ENCODE measurements around the gene BMPR1B.
"Not testable (repeated sequence)": the region's sequence is repeated elsewhere in the genome, so short reads cannot be mapped to it uniquely, and the experiment has no call there.

BMPR1B gene

GRCh38 chr4:95162867-95163266 is 405.1 kb downstream of the BMPR1B start:
- Histone ChIP-seq H3K27ac (ENCODE audit: low read depth, low read length) (no peak overlapping the region), H3K27me3 (ENCODE audit: insufficient read depth, low read length) (no peaks in the 10 kb centered on the region), H3K4me3 (ENCODE audit: low read length) (no peak overlapping the region), H3K4me1 (ENCODE audit: insufficient read depth, low read length) (peaks cover 14% of the 10 kb centered on the region), H3K9ac (ENCODE audit: low read depth, low read length) (no peak overlapping the region), H3K36me3 (ENCODE audit: insufficient read depth, low read length) (no peaks in the 10 kb centered on the region), H3K9me3 (ENCODE audit: insufficient read depth, low read depth, low read length) (no peaks in the 10 kb centered on the region)
- WGBS, result 98% methylated on average over 6 of the region's 6 CpGs

DNA sequence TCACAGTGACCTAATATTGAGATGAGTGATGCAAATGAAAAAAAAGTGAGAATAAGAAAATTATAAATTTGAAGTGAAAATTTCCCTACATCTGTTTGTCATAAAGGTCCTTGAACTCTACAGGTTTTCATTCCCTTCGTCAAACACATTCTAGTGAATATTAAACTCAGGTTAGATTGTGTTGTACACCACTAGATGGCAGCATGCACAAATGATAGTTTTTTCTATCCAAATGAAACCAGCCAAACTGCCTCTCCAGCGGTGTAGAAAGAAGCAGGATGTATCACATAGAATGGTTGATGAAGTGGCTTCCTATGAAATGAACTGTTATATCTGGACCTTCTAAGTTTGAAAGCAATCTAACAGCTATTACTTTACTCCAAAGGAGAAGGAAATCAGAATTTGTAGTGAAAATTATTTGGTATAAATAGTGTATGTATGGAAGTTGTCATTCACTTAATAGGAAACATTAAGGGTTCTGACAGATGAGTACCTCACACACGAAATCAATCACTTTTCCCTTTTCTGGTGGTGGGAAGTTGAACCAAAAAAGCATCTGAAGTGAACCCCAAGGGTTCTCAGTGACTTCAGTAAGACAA is 408.3 kb downstream of the BMPR1B start:
- no peak overlapping the region for H3K9ac ChIP-seq (ENCODE audit: low read depth, low read length)
- 17% methylated on average over 1 of the region's 3 CpGs for WGBS
- H3K27me3 ChIP-seq (ENCODE audit: insufficient read depth, low read length), result no peaks in the 10 kb centered on the region
- no peak overlapping the region for H3K27ac ChIP-seq (ENCODE audit: low read depth, low read length)
- H3K4me3 ChIP-seq (ENCODE audit: low read length), result no peak overlapping the region
- H3K9me3 ChIP-seq (ENCODE audit: insufficient read depth, low read depth, low read length), result no peaks in the 10 kb centered on the region
- H3K36me3 ChIP-seq (ENCODE audit: insufficient read depth, low read length), result no peaks in the 10 kb centered on the region
- H3K4me1 ChIP-seq (ENCODE audit: insufficient read depth, low read length), result no peaks in the 10 kb centered on the region; the same call in 1 of the 2 replicates

DNA sequence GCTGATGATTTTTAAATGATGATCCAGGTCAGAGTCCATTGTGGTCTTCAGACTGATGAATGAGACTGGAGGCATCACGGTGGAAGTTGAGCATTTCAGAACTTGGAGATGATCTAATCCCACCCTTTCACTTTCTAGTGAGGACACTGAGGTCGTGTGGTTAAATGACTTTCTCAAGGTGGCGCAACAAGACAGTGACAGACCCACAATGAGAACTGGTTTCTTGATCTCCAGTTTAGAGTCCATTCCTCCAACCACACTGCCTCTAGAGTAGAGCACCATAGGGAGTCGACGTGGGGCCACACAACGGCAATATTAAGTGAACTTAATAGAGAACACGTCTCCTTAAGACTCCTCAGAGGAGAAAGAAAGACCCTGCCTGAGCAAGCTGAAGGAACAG is 410.1 kb downstream of the BMPR1B start:
- no peak overlapping the region for H3K27ac ChIP-seq (ENCODE audit: low read depth, low read length)
- H3K9me3 ChIP-seq (ENCODE audit: insufficient read depth, low read depth, low read length), result no peaks in the 10 kb centered on the region
- H3K4me3 ChIP-seq (ENCODE audit: low read length), result no peak overlapping the region
- H3K36me3 ChIP-seq (ENCODE audit: insufficient read depth, low read length), result no peaks in the 10 kb centered on the region
- 87% methylated on average over 7 of the region's 7 CpGs for WGBS
- no peaks in the 10 kb centered on the region for H3K27me3 ChIP-seq (ENCODE audit: insufficient read depth, low read length)
- no peak overlapping the region for H3K9ac ChIP-seq (ENCODE audit: low read depth, low read length)
- H3K4me1 ChIP-seq (ENCODE audit: insufficient read depth, low read length), result no peaks in the 10 kb centered on the region

- no peaks in the 10 kb centered on the region for H3K9me3 ChIP-seq (ENCODE audit: insufficient read depth, low read depth, low read length)
- H3K36me3 ChIP-seq (ENCODE audit: insufficient read depth, low read length), result no peaks in the 10 kb centered on the region
- no peak overlapping the region for H3K27ac ChIP-seq (ENCODE audit: low read depth, low read length)
- 95% methylated on average over 7 of the region's 7 CpGs for WGBS
- H3K4me1 ChIP-seq (ENCODE audit: insufficient read depth, low read length), result no peaks in the 10 kb centered on the region
- H3K27me3 ChIP-seq (ENCODE audit: insufficient read depth, low read length), result no peaks in the 10 kb centered on the region
- no peak overlapping the region for H3K4me3 ChIP-seq (ENCODE audit: low read length)
- H3K9ac ChIP-seq (ENCODE audit: low read depth, low read length), result no peak overlapping the region
Measured at GRCh38 chr4:95170176-95170575, 412.4 kb downstream of the BMPR1B start.

GRCh38 chr4:95171377-95171776 is 413.6 kb downstream of the BMPR1B start:
- not testable (repeated sequence) for H3K27me3 ChIP-seq (ENCODE audit: insufficient read depth, low read length); H3K27ac ChIP-seq (ENCODE audit: low read depth, low read length); H3K9ac ChIP-seq (ENCODE audit: low read depth, low read length); H3K36me3 ChIP-seq (ENCODE audit: insufficient read depth, low read length); H3K9me3 ChIP-seq (ENCODE audit: insufficient read depth, low read depth, low read length); H3K4me1 ChIP-seq (ENCODE audit: insufficient read depth, low read length); H3K4me3 ChIP-seq (ENCODE audit: low read length)
- no CpG with 5 or more reads among the region's 3 CpGs for WGBS

GRCh38 chr4:95178938-95179337 is 421.2 kb downstream of the BMPR1B start:
- H3K4me1 ChIP-seq (ENCODE audit: insufficient read depth, low read length), result peaks cover 17% of the 10 kb centered on the region; the same call in 1 of the 2 replicates
- H3K27me3 ChIP-seq (ENCODE audit: insufficient read depth, low read length), result no peaks in the 10 kb centered on the region
- 100% methylated on average over 1 of the region's 2 CpGs for WGBS
- H3K27ac ChIP-seq (ENCODE audit: low read depth, low read length), result no peak overlapping the region
- peaks cover 14% of the 10 kb centered on the region for H3K9me3 ChIP-seq (ENCODE audit: insufficient read depth, low read depth, low read length)
- H3K36me3 ChIP-seq (ENCODE audit: insufficient read depth, low read length), result peaks cover 4% of the 10 kb centered on the region; the same call in 1 of the 2 replicates
- no peak overlapping the region for H3K4me3 ChIP-seq (ENCODE audit: low read length)
- no peak overlapping the region for H3K9ac ChIP-seq (ENCODE audit: low read depth, low read length)

- peak overlapping the region; percentile 2; the same call in 1 of the 2 replicates for H3K4me3 ChIP-seq (ENCODE audit: low read length)
- 55% methylated on average over 10 of the region's 10 CpGs for WGBS
- H3K27ac ChIP-seq (ENCODE audit: low read depth, low read length), result peak overlapping the region; percentile 58; the same call in 1 of the 2 replicates
- no peak overlapping the region for H3K9ac ChIP-seq (ENCODE audit: low read depth, low read length)
- H3K9me3 ChIP-seq (ENCODE audit: insufficient read depth, low read depth, low read length), result peaks cover 14% of the 10 kb centered on the region
- H3K36me3 ChIP-seq (ENCODE audit: insufficient read depth, low read length), result peaks cover 4% of the 10 kb centered on the region; the same call in 1 of the 2 replicates
- H3K27me3 ChIP-seq (ENCODE audit: insufficient read depth, low read length), result no peaks in the 10 kb centered on the region
- H3K4me1 ChIP-seq (ENCODE audit: insufficient read depth, low read length), result peaks cover 17% of the 10 kb centered on the region; the same call in 1 of the 2 replicates
Measured at GRCh38 chr4:95180531-95181242, 422.9 kb downstream of the BMPR1B start.

- Histone ChIP-seq H3K9ac (ENCODE audit: low read depth, low read length) (no peak overlapping the region), H3K27ac (ENCODE audit: low read depth, low read length) (peak overlapping the region; percentile 58), H3K36me3 (ENCODE audit: insufficient read depth, low read length) (peaks cover 4% of the 10 kb centered on the region; the same call in 1 of the 2 replicates), H3K4me1 (ENCODE audit: insufficient read depth, low read length) (peaks cover 17% of the 10 kb centered on the region; the same call in 1 of the 2 replicates), H3K4me3 (ENCODE audit: low read length) (peak overlapping the region; percentile 2; the same call in 1 of the 2 replicates), H3K9me3 (ENCODE audit: insufficient read depth, low read depth, low read length) (peaks cover 14% of the 10 kb centered on the region), H3K27me3 (ENCODE audit: insufficient read depth, low read length) (no peaks in the 10 kb centered on the region)
- 34% methylated on average over 18 of the region's 18 CpGs for WGBS
Measured at GRCh38 chr4:95181243-95181995, 423.7 kb downstream of the BMPR1B start.

DNA sequence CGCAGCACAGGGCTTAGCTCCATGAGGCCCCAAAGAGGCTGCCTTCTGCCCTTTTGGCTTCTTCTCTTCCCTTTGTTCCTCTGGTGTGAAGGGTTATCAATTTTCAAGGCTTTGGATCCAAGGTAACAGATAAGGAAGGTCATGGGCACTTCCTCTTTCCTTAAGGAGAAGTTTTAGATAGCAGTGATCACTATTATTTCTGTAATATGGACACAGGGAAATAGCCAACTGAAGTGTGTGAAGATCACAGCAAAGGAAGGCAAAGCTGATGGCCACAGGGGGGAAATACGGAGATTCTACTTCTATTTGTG is 424.2 kb downstream of the BMPR1B start:
- WGBS, result 39% methylated on average over 2 of the region's 2 CpGs

DNA sequence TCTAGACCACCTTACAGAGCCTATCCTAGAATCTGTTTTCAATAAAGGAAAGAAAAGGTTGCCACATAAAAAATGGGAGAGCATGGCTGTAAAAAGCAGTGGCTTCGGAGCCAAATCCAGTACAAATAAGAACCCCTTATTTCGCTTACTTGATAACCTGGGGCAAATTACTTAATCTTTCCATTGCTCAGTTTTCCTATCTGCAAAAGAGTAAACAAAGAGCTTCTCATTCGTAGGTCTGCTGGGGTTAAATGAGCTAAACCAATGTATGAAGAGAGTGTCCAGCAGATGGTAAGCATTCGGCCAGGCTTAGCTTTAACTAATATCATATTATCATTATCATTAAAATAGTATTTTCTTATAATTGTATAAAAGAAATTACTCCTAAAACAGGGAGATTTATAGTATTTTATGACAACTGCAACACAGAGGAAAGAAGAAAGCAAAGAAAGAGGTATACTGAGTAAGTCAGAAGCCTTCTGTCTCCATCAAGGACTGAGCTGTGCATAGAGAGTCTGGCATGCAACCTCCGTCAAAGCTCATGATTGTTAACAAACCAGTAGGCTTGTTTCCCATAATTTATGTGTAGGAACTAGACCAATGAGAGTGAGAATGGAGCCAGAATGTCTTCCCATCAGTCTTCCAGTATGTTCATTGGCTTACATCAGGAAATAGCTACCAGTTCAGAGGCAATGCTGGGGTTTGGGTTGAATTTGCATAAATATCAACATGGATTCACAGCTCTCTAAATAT is 426.1 kb downstream of the BMPR1B start:
- WGBS, result 100% methylated on average over 3 of the region's 5 CpGs
- Histone ChIP-seq H3K9ac (ENCODE audit: low read depth, low read length) (no peak overlapping the region), H3K9me3 (ENCODE audit: insufficient read depth, low read depth, low read length) (no peaks in the 10 kb centered on the region), H3K27ac (ENCODE audit: low read depth, low read length) (no peak overlapping the region), H3K4me1 (ENCODE audit: insufficient read depth, low read length) (peaks cover 17% of the 10 kb centered on the region; the same call in 1 of the 2 replicates), H3K27me3 (ENCODE audit: insufficient read depth, low read length) (no peaks in the 10 kb centered on the region), H3K4me3 (ENCODE audit: low read length) (no peak overlapping the region), H3K36me3 (ENCODE audit: insufficient read depth, low read length) (no peaks in the 10 kb centered on the region)

More for the DNA sequence above, 424.2 kb downstream of the BMPR1B start:
- no peak overlapping the region for H3K4me3 ChIP-seq (ENCODE audit: low read length)
- H3K27ac ChIP-seq (ENCODE audit: low read depth, low read length), result peak overlapping the region; percentile 5
- H3K36me3 ChIP-seq (ENCODE audit: insufficient read depth, low read length), result peaks cover 4% of the 10 kb centered on the region; the same call in 1 of the 2 replicates
- H3K4me1 ChIP-seq (ENCODE audit: insufficient read depth, low read length), result peaks cover 17% of the 10 kb centered on the region; the same call in 1 of the 2 replicates
- H3K9me3 ChIP-seq (ENCODE audit: insufficient read depth, low read depth, low read length), result peaks cover 12% of the 10 kb centered on the region
- H3K9ac ChIP-seq (ENCODE audit: low read depth, low read length), result no peak overlapping the region
- H3K27me3 ChIP-seq (ENCODE audit: insufficient read depth, low read length), result no peaks in the 10 kb centered on the region

Measured in HUES64 (cell line).